HG03175 (cell line): ENCODE results near the gene DCN.
A peak's percentile ranks its signal among the peaks of the same experiment; 100 is the strongest.

ENCODE experiments used
- ATAC-seq: cut with Tn5 transposase; IDR thresholded peaks from one replicate; pipeline ENCODE4 v1.9.1; 2021; ENCODE audit warnings: mild to moderate bottlenecking, moderate library complexity; ENCODE audit not compliant: unreplicated experiment

The DCN gene

GRCh38 chr12:91140026-91140931, 42.3 kb downstream of the DCN start:
- no peak for ATAC-seq

GRCh38 chr12:91139286-91139685, 43.3 kb downstream of the DCN start:
- no peak for ATAC-seq

- no peak for ATAC-seq
These were observed 44.2 kb downstream of the DCN start for GRCh38 chr12:91138337-91138920.

DNA sequence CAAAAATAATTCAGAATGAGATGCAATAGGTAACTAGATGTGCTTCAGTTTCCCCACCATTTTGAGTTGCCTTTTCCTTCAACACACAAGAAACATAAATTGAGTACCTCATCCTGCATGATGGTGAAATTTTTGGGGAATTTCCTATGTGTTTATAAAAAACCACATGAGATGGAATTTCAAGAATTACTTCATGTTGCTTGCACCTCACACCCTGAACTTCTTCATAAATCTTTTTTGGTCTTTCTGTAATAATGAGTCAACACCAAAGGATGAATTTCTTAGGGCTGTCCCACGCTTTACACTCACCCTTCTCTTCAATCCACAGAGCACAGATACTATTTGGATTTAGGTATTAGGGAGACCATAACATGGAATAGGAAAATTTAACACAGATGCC, 48.7 kb downstream of the DCN start:
- no peak for ATAC-seq

DNA sequence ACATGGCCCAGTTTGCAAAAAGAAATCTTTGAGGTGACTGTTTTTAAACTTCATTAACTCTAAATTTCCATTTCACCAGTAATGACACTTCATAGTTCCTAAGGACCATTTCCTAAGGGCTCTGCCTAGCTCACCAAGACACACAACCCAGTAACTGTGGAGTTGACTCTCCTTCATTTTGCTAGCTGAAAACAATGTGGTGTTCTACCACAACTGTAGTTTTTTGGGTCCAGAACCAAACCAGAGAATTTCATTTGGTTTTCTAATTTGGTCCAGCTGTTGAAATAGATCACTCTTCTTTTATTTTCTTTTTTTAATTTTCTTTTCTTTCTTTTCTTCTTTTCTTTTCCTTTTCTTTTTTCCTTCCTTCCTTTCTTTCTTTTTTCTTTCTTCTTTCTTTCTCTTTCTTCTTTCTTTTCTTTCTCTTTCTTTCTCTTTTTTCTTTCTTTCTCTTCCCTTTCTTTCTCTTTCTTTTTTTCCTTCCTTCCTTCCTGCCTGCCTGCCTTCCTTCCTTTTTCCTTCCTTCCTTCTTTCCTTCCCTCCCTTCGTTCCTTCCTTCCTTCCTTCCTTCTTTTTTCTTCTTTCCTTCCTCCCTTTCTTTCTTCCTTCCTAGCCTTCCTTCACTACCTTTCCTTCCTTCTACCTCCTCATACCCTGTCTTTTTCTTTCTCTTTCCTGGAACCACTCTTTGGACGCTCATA, 52.8 kb downstream of the DCN start:
- no peak for ATAC-seq

- no peak for ATAC-seq
These were observed 54.9 kb downstream of the DCN start for GRCh38 chr12:91127751-91128150.

DNA sequence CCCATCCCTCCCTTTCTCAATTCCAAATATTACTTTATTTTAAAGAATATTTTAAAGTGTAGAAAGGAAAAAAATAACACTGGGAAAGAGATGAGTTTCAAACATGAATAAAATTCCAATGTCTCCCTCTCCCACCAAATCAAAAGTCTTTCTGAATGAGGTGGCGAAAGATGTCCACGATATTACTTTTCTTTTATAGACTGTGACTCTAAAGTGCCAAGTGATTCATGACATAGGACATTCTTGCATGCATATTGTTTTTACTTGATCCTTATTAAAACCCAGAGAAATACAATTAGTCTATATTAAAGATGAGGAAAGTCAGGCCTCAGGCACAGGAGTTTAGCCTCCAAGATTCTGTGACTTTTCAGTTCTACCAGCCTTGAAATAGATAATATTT, 55.3 kb downstream of the DCN start:
- ATAC-seq: no peak

- ATAC-seq: no peak
These were observed 56.1 kb downstream of the DCN start for GRCh38 chr12:91126516-91126915.

DNA sequence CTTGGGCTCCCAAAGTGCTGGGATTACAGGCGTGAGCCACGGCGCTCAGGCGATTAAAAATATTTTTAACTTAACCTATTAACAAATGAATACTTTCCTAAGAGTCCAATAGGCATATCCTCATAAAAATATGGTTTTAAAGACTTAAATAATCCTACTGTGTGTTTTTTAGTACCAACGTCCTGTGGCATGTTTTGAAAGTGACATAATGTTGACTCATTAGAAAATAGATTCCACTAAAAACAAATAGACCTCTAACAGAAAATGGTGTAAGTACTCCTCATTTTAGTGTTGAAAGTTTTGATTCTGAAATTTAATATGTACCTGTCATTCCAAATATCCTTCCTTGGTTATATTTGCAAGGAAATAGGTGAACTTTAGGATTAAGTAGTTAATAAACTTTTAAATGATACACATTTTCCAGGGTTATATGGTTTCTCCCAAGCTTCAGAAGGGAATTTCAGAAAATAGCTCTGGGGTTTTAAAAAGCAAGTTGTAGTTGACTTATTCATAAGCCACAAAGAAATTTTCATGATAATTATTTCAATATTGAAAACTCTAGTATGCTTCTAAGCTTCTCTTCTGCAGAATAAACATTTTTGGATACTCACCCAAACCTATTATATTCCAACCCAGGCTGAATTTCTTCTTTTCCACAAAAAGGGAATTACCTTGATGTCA, 59.2 kb downstream of the DCN start:
- no peak for ATAC-seq

DNA sequence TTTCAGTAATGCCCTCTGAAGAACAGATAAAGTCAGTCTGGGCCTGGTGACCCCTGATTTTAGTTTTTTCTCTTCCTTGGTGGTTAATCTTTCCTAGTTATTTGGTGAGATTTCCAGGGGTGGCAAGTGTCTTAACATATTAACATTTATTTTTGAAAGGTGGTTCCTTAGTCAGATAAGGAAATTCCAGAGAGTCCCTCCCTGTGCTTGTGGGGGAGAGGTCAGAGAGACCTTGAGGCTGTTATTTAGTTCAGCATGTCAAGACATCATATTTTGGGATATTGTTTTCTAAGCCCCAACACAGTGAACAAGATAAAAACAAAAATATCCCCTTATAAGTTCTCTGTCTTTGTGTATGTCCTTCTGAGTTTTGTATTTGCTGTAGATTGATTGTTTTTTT, 61.8 kb downstream of the DCN start:
- ATAC-seq: no peak

GRCh38 chr12:91119089-91119488, 63.5 kb downstream of the DCN start:
- ATAC-seq: no peak

DNA sequence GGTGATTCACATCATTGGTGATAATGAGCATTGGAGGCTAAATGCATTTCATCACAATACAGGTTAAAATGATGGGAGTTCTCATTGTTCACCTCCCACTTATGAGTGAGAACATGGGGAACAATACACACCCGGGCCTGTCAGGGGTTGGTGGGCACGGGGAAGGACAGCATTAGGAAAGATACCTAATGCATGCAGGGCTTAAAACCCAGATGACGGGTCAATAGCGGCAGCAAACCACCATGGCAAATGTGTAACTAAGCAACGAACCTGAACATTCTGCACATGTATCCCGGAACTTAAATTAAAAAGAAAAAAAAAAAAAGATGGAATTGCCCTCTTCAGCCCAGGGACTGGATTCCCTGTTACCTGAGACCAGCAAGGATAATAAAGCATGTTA, 69.0 kb downstream of the DCN start:
- ATAC-seq: no peak

- no peak for ATAC-seq
These were observed 71.0 kb downstream of the DCN start, which contains the start of gene LUM for GRCh38 chr12:91111366-91112325. Gene LUM, minus strand, starts transcription at chr12:91111494. Its CDS starts 2,515 bp downstream, at chr12:91108979.

GRCh38 chr12:91110311-91110924, 72.2 kb downstream of the DCN start:
- ATAC-seq: no peak

DNA sequence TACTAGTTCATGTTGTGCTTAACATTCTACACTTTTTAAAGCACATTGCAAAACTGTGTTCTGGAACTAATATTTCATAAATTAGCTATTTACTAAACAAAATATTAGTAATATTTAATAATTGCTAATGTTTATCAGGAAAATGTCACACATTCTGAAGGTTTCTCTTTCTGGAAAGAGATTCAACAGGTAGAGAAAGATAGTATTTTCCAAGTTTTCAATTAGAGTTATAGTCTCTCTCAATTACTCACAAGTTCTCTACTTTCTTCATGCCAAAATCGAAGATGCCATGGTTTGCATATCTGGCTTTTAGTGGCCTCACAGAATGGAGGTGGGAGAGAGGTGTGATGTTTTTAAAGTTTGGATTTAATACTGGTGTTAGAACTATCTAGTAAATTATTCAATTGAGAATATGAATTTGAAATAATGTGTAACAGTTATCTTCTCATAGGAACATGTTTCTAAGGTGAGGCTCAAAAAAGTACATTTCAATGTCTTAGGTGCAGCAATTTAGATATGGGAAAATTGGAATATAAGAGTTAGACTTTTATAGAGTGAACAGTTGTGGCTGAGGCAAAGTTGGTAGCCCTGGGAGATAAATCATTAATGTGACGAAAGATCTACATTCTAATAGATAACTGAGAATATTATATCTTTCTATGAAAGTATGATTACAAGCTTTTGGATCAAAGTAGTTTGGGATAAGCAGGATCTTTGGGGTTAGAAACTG, 72.9 kb downstream of the DCN start:
- ATAC-seq: no peak

DNA sequence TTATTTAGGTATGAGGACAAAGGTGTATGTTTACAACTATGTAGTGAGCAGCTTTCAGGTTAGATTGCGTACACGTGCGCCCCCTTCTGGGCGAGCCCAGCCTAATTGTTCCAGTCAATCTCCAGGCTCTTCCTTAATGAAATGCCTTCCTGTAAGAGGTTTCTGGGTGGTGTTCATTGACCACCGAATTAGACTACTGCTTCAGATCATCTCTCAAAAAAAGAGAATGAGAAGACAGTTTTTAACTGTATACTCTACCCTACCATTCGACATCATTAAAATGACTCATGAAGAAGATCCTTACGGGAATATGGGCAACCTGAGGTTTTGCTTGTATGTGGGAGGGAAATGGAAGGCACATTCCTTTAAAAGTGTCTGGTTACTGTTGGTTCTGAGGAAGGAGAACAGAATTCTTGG, 73.5 kb downstream of the DCN start:
- ATAC-seq: peak; percentile 73

- no peak for ATAC-seq
These were observed 74.3 kb downstream of the DCN start for GRCh38 chr12:91108196-91108755.

DNA sequence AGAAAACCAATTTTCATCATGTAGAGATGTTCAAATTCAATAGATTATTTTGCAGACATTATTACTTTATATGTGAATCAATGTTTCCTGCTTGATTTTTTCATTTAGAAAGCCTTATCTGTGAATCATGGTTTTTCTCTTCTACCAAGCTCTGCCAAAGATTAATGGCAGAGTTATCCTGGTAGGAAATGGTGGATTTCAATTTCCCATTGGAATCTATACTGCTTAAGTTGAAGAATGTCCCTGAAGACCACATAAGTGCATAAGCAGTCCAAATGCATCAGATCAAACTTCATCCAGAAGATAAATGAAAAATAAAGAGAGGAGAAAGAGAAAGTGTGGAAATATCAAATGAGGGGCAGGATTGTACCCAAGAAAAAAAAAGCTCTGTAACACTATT, 76.3 kb downstream of the DCN start:
- ATAC-seq: no peak

GRCh38 chr12:91105807-91106206, 76.8 kb downstream of the DCN start:
- ATAC-seq: no peak
